OCI-LY1 (cell line): ENCODE measurements around the gene ADSL.

Experiments used
- CTCF ChIP-seq: fragments of 200-600 bp; sonication (generic), shearing (Covaris generic); IDR thresholded peaks from 2 replicates; pipeline ENCODE4 v1.5.1; 2017; ENCODE audit warnings: mild to moderate bottlenecking, antibody characterized with exemption, low read length, moderate library complexity, mixed read lengths
- EZH2 ChIP-seq: fragments of 200-600 bp; sonication (generic), shearing (Covaris generic); IDR thresholded peaks from 2 replicates; pipeline ENCODE4 v1.8.0; 2017; ENCODE audit warnings: borderline replicate concordance, mixed run types, mild to moderate bottlenecking, antibody characterized with exemption, low read length, moderate library complexity, mixed read lengths

GRCh38 chr22:40363059-40363458, 16.8 kb downstream of the ADSL start:
- TF ChIP-seq EZH2 = no peak
- TF ChIP-seq CTCF = no peak
